ENCODE results near the gene FAN1. TPM values are rescaled to one million over a fixed set of nuclear protein-coding genes. Genes with fewer than 3 reads are reported as not detected.
A peak's percentile ranks its signal among the peaks of the same experiment; 100 is the strongest.

FAN1 gene
- total RNA-seq, 1 experiment from 2014 or later, result 14.7 TPM

- DNase-seq (ENCODE audit: low read depth), result no peak
Measured at GRCh38 chr15:30919877-30920550, 16.3 kb downstream of the FAN1 start.

- DNase-seq (ENCODE audit: low read depth), result no peak
Measured at GRCh38 chr15:30921106-30921505, 17.4 kb downstream of the FAN1 start.

GRCh38 chr15:30921781-30922479 lies 18.2 kb downstream of the FAN1 start:
- DNase-seq (ENCODE audit: low read depth), result no peak

GRCh38 chr15:30922480-30923311 lies 19.0 kb downstream of the FAN1 start:
- peak; percentile 23 for DNase-seq (ENCODE audit: low read depth)

GRCh38 chr15:30923429-30923828 lies 19.7 kb downstream of the FAN1 start:
- DNase-seq (ENCODE audit: low read depth), result no peak

GRCh38 chr15:30924353-30924752 lies 20.6 kb downstream of the FAN1 start:
- DNase-seq (ENCODE audit: low read depth), result no peak

GRCh38 chr15:30925686-30926085 lies 22.0 kb downstream of the FAN1 start:
- no peak for DNase-seq (ENCODE audit: low read depth)

GRCh38 chr15:30926161-30926560 lies 22.4 kb downstream of the FAN1 start:
- DNase-seq (ENCODE audit: low read depth), result no peak

- DNase-seq (ENCODE audit: low read depth), result no peak
Measured at GRCh38 chr15:30927148-30927761, 23.5 kb downstream of the FAN1 start.

- no peak for DNase-seq (ENCODE audit: low read depth)
Measured at GRCh38 chr15:30928076-30928475, 24.4 kb downstream of the FAN1 start.

- DNase-seq (ENCODE audit: low read depth), result no peak
Measured at GRCh38 chr15:30929064-30929669, 25.5 kb downstream of the FAN1 start.

GRCh38 chr15:30929982-30930381 lies 26.3 kb downstream of the FAN1 start:
- DNase-seq (ENCODE audit: low read depth), result no peak

GRCh38 chr15:30930422-30930821 lies 26.7 kb downstream of the FAN1 start:
- no peak for DNase-seq (ENCODE audit: low read depth)

- DNase-seq (ENCODE audit: low read depth), result no peak
Measured at GRCh38 chr15:30933293-30933692, 29.6 kb downstream of the FAN1 start.

GRCh38 chr15:30939161-30939560 lies 35.4 kb downstream of the FAN1 start:
- no peak for DNase-seq (ENCODE audit: low read depth)

GRCh38 chr15:30940359-30940758 lies 36.6 kb downstream of the FAN1 start:
- no peak for DNase-seq (ENCODE audit: low read depth)

- no peak for DNase-seq (ENCODE audit: low read depth)
Measured at GRCh38 chr15:30941520-30941919, 37.8 kb downstream of the FAN1 start.

- DNase-seq (ENCODE audit: low read depth), result no peak
Measured at GRCh38 chr15:30943654-30944335, 40.1 kb downstream of the FAN1 start.

GRCh38 chr15:30953183-30953582 lies 49.5 kb downstream of the FAN1 start:
- DNase-seq (ENCODE audit: low read depth), result no peak

- peak; percentile 93 for DNase-seq (ENCODE audit: low read depth)
Measured at GRCh38 chr15:30953731-30954378, 50.1 kb downstream of the FAN1 start.
